HepG2 (cell line): Measurements from ENCODE around the gene ASB3. TPM values are rescaled to one million over a fixed set of nuclear protein-coding genes. Genes with fewer than 3 reads are reported as not detected.

Experiments
- ATAC-seq: fragments of 200-7000 bp; cut with Tn5 transposase; 3 replicates; pipeline ENCODE4 v1.9.1; 2020; ENCODE audit warnings: mild to moderate bottlenecking, moderate library complexity
- BruUV-seq: library from RNA; stranded (reverse); fragments of 400-500 nt; replicated peaks from 2 replicates; lab custom pipeline; 2021; lab: Mats Ljungman, UMichigan
- CTCF ChIA-PET: fragments of 300-600 bp; formaldehyde crosslinking; extraction: SDS; loops from one replicate; lab custom pipeline; 2021; ENCODE audit warnings: low total read pairs, inconsistent platforms, low intra/inter-chr PET ratio; lab: Yijun Ruan, JAX
- POLR2A ChIA-PET: fragments of 350-600 bp; sonication (Branson Sonifier 250); formaldehyde crosslinking; loops from one replicate; lab custom pipeline; 2020; ENCODE audit warnings: antibody characterized with exemption, inconsistent platforms; lab: Yijun Ruan, JAX
- DNase-seq: peaks from one replicate; pipeline ENCODE4 v3.0.0-alpha.2; 2015; ENCODE audit warnings: low spot score
- FAIRE-seq: peaks from 3 replicates; lab custom pipeline; 2011; peaks lifted over from hg19 to GRCh38; lab: Jason Lieb, UNC
- H2AFZ ChIP-seq: one replicate; pipeline ENCODE4 v1.6.1; 2011; ENCODE audit warnings: low read length, inconsistent platforms
- H3K27ac ChIP-seq: fragments of 300-600 bp; 3 replicates; pipeline ENCODE4 v1.8.0; 2011; ENCODE audit warnings: mixed run types, mild to moderate bottlenecking, mixed read lengths, low read length, inconsistent platforms; ENCODE audit not compliant: insufficient read depth; ENCODE audit errors: extremely low read length
- H3K27me3 ChIP-seq, 2 experiments: fragments of 200-600 bp in 1 of 2; 2 replicates in 1 of 2; 3 replicates in 1 of 2; pipeline versions ENCODE4 v1.6.0 to v1.8.0; 2011; ENCODE audit warnings: low read length in 2 of 2, mild to moderate bottlenecking in 2 of 2, moderate library complexity in 2 of 2, inconsistent platforms in 1 of 2; ENCODE audit not compliant: insufficient read depth in 2 of 2, control insufficient read depth in 1 of 2
- H3K36me3 ChIP-seq, 2 experiments: fragments of 200-600 bp in 1 of 2; replicated peaks in 1 of 2; 2 replicates in 1 of 2; 3 replicates in 1 of 2; pipeline versions ENCODE4 v1.5.1 to v1.8.0; 2011; ENCODE audit warnings: low read length in 2 of 2, inconsistent platforms in 1 of 2; ENCODE audit not compliant: insufficient read depth in 2 of 2, control insufficient read depth in 1 of 2
- H3K4me1 ChIP-seq: 2 replicates; pipeline ENCODE4 v1.5.1; 2012; ENCODE audit warnings: low read length, inconsistent platforms; ENCODE audit not compliant: insufficient read depth
- H3K4me2 ChIP-seq: 2 replicates; pipeline ENCODE4 v1.6.0; 2011; ENCODE audit warnings: low read depth, low read length, inconsistent platforms
- H3K4me3 ChIP-seq, 3 experiments: fragments of 200-600 bp in 1 of 3; sonication (generic), shearing (Covaris generic) in 1 of 3; replicated peaks in 1 of 3; 2 replicates each; pipeline ENCODE4 v1.5.1; 2011 to 2016; ENCODE audit warnings: low read length in 3 of 3, inconsistent platforms in 2 of 3, low read depth in 2 of 3, mild to moderate bottlenecking in 2 of 3, control low read depth in 1 of 3, mixed read lengths in 1 of 3; ENCODE audit not compliant: insufficient read depth in 1 of 3
- H3K79me2 ChIP-seq: one replicate; pipeline ENCODE4 v1.6.1; 2011; ENCODE audit warnings: low read length, inconsistent platforms; ENCODE audit not compliant: insufficient read depth
- H3K9ac ChIP-seq: 2 replicates; pipeline ENCODE4 v1.6.0; 2011; ENCODE audit warnings: mild to moderate bottlenecking, low read depth, low read length, inconsistent platforms; ENCODE audit not compliant: insufficient read depth
- H3K9me3 ChIP-seq: 2 replicates; pipeline ENCODE4 v1.5.1; 2012; ENCODE audit warnings: mild to moderate bottlenecking, low read length
- H4K20me1 ChIP-seq: 2 replicates; pipeline ENCODE4 v1.6.0; 2011; ENCODE audit warnings: inconsistent platforms, mild to moderate bottlenecking, low read length, moderate library complexity; ENCODE audit not compliant: insufficient read depth
- FOSL1 ChIP-seq: sonication (generic); formaldehyde crosslinking; IDR thresholded peaks from 2 replicates; pipeline ENCODE4 v1.9.0; 2021; ENCODE audit warnings: missing genetic modification reagents, borderline replicate concordance
- HIVEP1 ChIP-seq: sonication (generic); formaldehyde crosslinking; IDR thresholded peaks from 2 replicates; pipeline ENCODE4 v1.4.0; 2020; ENCODE audit warnings: mild to moderate bottlenecking, missing genetic modification reagents
- NCOA1 ChIP-seq: sonication (generic); formaldehyde crosslinking; IDR thresholded peaks from 2 replicates; pipeline ENCODE4 v1.9.0; 2021; ENCODE audit warnings: missing genetic modification reagents
- NFE2 ChIP-seq: sonication (generic); formaldehyde crosslinking; IDR thresholded peaks from 2 replicates; pipeline ENCODE4 v1.4.0; 2020; ENCODE audit warnings: missing genetic modification reagents
- REL ChIP-seq: sonication (generic); formaldehyde crosslinking; conservative IDR thresholded peaks from 2 replicates; pipeline ENCODE4 v1.8.0; 2022; ENCODE audit warnings: mild to moderate bottlenecking, missing genetic modification reagents, moderate library complexity
- ZBTB10 ChIP-seq: sonication (generic); formaldehyde crosslinking; IDR thresholded peaks from 2 replicates; pipeline ENCODE4 v1.4.0; 2020; ENCODE audit warnings: missing genetic modification reagents, borderline replicate concordance
- ZNF276 ChIP-seq: sonication (generic); formaldehyde crosslinking; IDR thresholded peaks from 2 replicates; pipeline ENCODE4 v1.4.0; 2020; ENCODE audit warnings: mild to moderate bottlenecking, low read depth, missing genetic modification reagents
- ZNF598 ChIP-seq: sonication (generic); formaldehyde crosslinking; IDR thresholded peaks from 2 replicates; pipeline ENCODE4 v1.5.1; 2020; ENCODE audit warnings: mild to moderate bottlenecking, missing genetic modification reagents, borderline replicate concordance
- WGBS: methylation state at CpG from one replicate; pipeline ENCODE4 v1.1.6; 2017; ENCODE audit warnings: low lambda C conversion rate; 5-methylcytosine and 5-hydroxymethylcytosine counted together
- in situ Hi-C: cut with HindIII; loops from 2 replicates; pipeline ENCODE4 v1.10.0; 2017; ENCODE audit warnings: low pct_unique_long_range_greater_than_20kb; ENCODE audit not compliant: extremely low pct_ligation_motif_present
- intact Hi-C: fragments of 100-400 bp; cut with micrococcal nuclease; formaldehyde crosslinking; loops from one replicate; pipeline ENCODE4 v1.10.0; 2022; ENCODE audit not compliant: unreplicated experiment
- polyA plus RNA-seq, 8 experiments: library from polyadenylated mRNA; depleted of rRNA in 3 of 8; stranded (reverse) in 7 of 8; unstranded in 1 of 8; fragments of >200 nt; fragmentation: Illumina TruSeq in 4 of 8; extraction: Trizol in 4 of 8; gene quantifications; 2 replicates each; pipeline versions ENCODE4 v1.2.1 to v1.2.3, GENCODE V29; 2011 to 2016; ENCODE audit warnings: low read depth in 4 of 8, missing spikeins in 1 of 8, mixed read lengths in 1 of 8; ENCODE audit not compliant: insufficient read depth in 1 of 8
- total RNA-seq, 5 experiments: library from RNA; depleted of rRNA; stranded (reverse); fragments of >200 nt; fragmentation: Illumina TruSeq; extraction: Trizol; gene quantifications; 2 replicates each; pipeline ENCODE4 v1.2.3, GENCODE V29; 2016; ENCODE audit warnings: low read depth in 1 of 5
- TF ChIP-seq, protein P1 (sequence below): sonication (generic); formaldehyde crosslinking; IDR thresholded peaks from 2 replicates; pipeline ENCODE4 v1.8.1; 2022; ENCODE audit warnings: mild to moderate bottlenecking, missing genetic modification reagents

The ASB3 gene
- total and polyA plus RNA-seq, 2 of the 13 experiments (the other 11 are each of a cell fraction or from before 2014, with no cell fraction given): 40.1 to 41.8 TPM

DNA sequence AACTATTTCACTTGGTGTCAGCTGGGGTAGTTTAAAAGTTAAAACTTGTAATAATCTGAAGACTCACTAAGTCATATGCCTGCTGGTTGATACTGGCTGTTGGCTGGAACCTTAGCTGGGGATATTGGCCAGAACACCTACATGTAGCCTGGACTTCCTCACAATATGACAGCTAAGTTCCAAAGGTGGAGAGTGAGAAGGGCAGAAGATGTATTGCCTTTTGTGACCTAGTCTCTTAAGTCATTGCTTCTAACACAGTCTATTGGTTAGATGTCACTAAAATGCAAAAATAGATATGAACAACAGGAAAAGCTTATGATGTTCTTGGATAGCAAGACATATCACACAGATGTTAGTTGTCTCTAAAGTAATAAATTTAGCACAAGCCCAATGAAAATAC, 132.4 kb downstream of the ASB3 start:
- no peak for FAIRE-seq
- no peaks in the 10 kb centered on the region for H3K36me3 ChIP-seq
- no peaks in the 10 kb centered on the region for H4K20me1 ChIP-seq
- no peak overlapping the region for H3K4me3 ChIP-seq
- no peaks in the 10 kb centered on the region for H3K4me1 ChIP-seq
- ChIA-PET POLR2A (no interaction called here), CTCF (no interaction called here)
- no peaks in the 10 kb centered on the region for H3K9me3 ChIP-seq
- H3K4me2 ChIP-seq: no peak overlapping the region
- no peak overlapping the region for H3K9ac ChIP-seq
- no peak for TF ChIP-seq NFE2
- no peak for TF ChIP-seq REL (CRISPR knock-in tag)
- TF ChIP-seq ZNF598 (CRISPR knock-in tag): no peak
- no peak overlapping the region for H3K27ac ChIP-seq
- no TSS peak for BruUV-seq
- no peaks in the 10 kb centered on the region for H3K79me2 ChIP-seq
- no peak for DNase-seq
- in situ Hi-C loops (no loop called here), intact Hi-C loops (no loop called here)
- H3K27me3 ChIP-seq: no peaks in the 10 kb centered on the region
- H2AFZ ChIP-seq: no peak overlapping the region
- no peak for ATAC-seq

DNA sequence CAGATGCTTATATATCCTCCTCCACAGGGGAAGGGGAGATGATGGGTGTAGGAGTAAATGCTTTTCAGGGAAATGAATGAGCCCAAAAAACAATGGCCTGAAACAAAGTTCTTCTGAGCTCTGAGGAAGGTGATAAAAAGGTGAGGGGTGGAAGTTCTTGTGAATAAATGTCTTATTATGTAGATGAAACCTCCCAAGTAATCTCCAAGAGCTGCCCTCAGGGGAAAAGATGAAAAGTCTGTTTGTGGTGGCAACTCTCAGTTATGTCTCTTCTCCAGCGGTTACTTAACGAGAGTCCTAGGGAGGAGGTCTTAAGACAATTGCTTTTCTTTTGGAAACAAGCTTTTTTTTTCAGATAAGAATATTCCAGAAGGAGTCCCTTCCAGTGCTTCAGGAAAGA, 134.6 kb downstream of the ASB3 start:
- H2AFZ ChIP-seq: no peak overlapping the region
- no peak overlapping the region for H3K4me3 ChIP-seq
- H3K27ac ChIP-seq: no peak overlapping the region
- no peaks in the 10 kb centered on the region for H4K20me1 ChIP-seq
- DNase-seq (no peak), FAIRE-seq (no peak), ATAC-seq (no peak)
- no peaks in the 10 kb centered on the region for H3K79me2 ChIP-seq
- no peaks in the 10 kb centered on the region for H3K27me3 ChIP-seq
- WGBS: 85% methylated on average over 2 of the region's 2 CpGs
- intact Hi-C loops (no loop called here), in situ Hi-C loops (no loop called here)
- ChIA-PET CTCF (no interaction called here), POLR2A (no interaction called here)
- no peak for TF ChIP-seq FOSL1 (CRISPR knock-in tag)
- TF ChIP-seq NCOA1 (CRISPR knock-in tag): no peak
- no peak for TF ChIP-seq ZNF276 (CRISPR knock-in tag)
- TF ChIP-seq HIVEP1 (CRISPR knock-in tag): no peak
- TF ChIP-seq, protein P1, sequence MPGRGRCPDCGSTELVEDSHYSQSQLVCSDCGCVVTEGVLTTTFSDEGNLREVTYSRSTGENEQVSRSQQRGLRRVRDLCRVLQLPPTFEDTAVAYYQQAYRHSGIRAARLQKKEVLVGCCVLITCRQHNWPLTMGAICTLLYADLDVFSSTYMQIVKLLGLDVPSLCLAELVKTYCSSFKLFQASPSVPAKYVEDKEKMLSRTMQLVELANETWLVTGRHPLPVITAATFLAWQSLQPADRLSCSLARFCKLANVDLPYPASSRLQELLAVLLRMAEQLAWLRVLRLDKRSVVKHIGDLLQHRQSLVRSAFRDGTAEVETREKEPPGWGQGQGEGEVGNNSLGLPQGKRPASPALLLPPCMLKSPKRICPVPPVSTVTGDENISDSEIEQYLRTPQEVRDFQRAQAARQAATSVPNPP (CRISPR knock-in tag): no peak
- no peak for TF ChIP-seq ZBTB10 (CRISPR knock-in tag)
- H3K9me3 ChIP-seq: no peaks in the 10 kb centered on the region
- no peaks in the 10 kb centered on the region for H3K4me1 ChIP-seq
- H3K4me2 ChIP-seq: no peak overlapping the region
- no TSS peak for BruUV-seq
- H3K36me3 ChIP-seq: no peaks in the 10 kb centered on the region
- no peak overlapping the region for H3K9ac ChIP-seq
